ENCODE measurements around the gene SULF2.
"Not testable (repeated sequence)": the region's sequence is repeated elsewhere in the genome, so short reads cannot be mapped to it uniquely, and the experiment has no call there.

Gene SULF2

GRCh38 chr20:47804972-47805371 is 19.7 kb upstream of the SULF2 start:
- not testable (repeated sequence) for DNase-seq (ENCODE audit: low read depth in 4 of 4, low spot score in 1 of 4)

GRCh38 chr20:47804224-47804825 is 19.0 kb upstream of the SULF2 start:
- DNase-seq (ENCODE audit: low read depth in 4 of 4, low spot score in 1 of 4): not testable (repeated sequence)

- no peak for DNase-seq (ENCODE audit: low read depth in 4 of 4, low spot score in 1 of 4)
These were observed 17.7 kb upstream of the SULF2 start for GRCh38 chr20:47802975-47803374.

- no peak for DNase-seq (ENCODE audit: low read depth in 4 of 4, low spot score in 1 of 4)
These were observed 17.1 kb upstream of the SULF2 start for GRCh38 chr20:47802226-47802920.

- no peak for DNase-seq (ENCODE audit: low read depth in 4 of 4, low spot score in 1 of 4)
These were observed 16.5 kb upstream of the SULF2 start for GRCh38 chr20:47801759-47802158.

- no peak for DNase-seq (ENCODE audit: low read depth in 4 of 4, low spot score in 1 of 4)
These were observed 15.8 kb upstream of the SULF2 start for GRCh38 chr20:47801079-47801478.

- no peak for DNase-seq (ENCODE audit: low read depth in 4 of 4, low spot score in 1 of 4)
These were observed 15.3 kb upstream of the SULF2 start for GRCh38 chr20:47800623-47801022.

- DNase-seq (ENCODE audit: low read depth in 4 of 4, low spot score in 1 of 4): no peak
These were observed 13.9 kb upstream of the SULF2 start for GRCh38 chr20:47799116-47799715.

GRCh38 chr20:47796971-47797370 is 11.7 kb upstream of the SULF2 start:
- DNase-seq (ENCODE audit: low read depth in 4 of 4, low spot score in 1 of 4): no peak

GRCh38 chr20:47795214-47795907 is 10.1 kb upstream of the SULF2 start:
- DNase-seq (ENCODE audit: low read depth in 4 of 4, low spot score in 1 of 4): no peak

- not testable (repeated sequence) for DNase-seq (ENCODE audit: low read depth in 4 of 4, low spot score in 1 of 4)
These were observed 9.0 kb upstream of the SULF2 start for GRCh38 chr20:47794264-47794663.

- no peak for DNase-seq (ENCODE audit: low read depth in 4 of 4, low spot score in 1 of 4)
These were observed 6.8 kb upstream of the SULF2 start for GRCh38 chr20:47792021-47792618.

- DNase-seq (ENCODE audit: low read depth in 4 of 4, low spot score in 1 of 4): no peak
These were observed 5.9 kb upstream of the SULF2 start for GRCh38 chr20:47791084-47791599.

GRCh38 chr20:47790580-47790965 is 5.3 kb upstream of the SULF2 start:
- DNase-seq (ENCODE audit: low read depth in 4 of 4, low spot score in 1 of 4): no peak

GRCh38 chr20:47789764-47790579 is 4.7 kb upstream of the SULF2 start:
- no peak for DNase-seq (ENCODE audit: low read depth in 4 of 4, low spot score in 1 of 4)

GRCh38 chr20:47789081-47789763 is 3.9 kb upstream of the SULF2 start:
- no peak for DNase-seq (ENCODE audit: low read depth in 4 of 4, low spot score in 1 of 4)

- no peak for DNase-seq (ENCODE audit: low read depth in 4 of 4, low spot score in 1 of 4)
These were observed 3.4 kb upstream of the SULF2 start for GRCh38 chr20:47788741-47789080.

GRCh38 chr20:47786765-47787107 is 1.5 kb upstream of the SULF2 start:
- DNase-seq (ENCODE audit: low read depth in 4 of 4, low spot score in 1 of 4): no peak

GRCh38 chr20:47785854-47786764 is 828 bp upstream of the SULF2 start:
- no peak for DNase-seq (ENCODE audit: low read depth in 4 of 4, low spot score in 1 of 4)

Data from stimulated activated CD4-positive, alpha-beta T cell treated with anti-CD3 and anti-CD28 coated beads, Interleukin-1b, Interleukin-23, amount 100 ng/mL, for 24 hours (primary cell).